GM18519 (cell line): ENCODE measurements around the gene PIAS1.
"Not testable (repeated sequence)": the region's sequence is repeated elsewhere in the genome, so short reads cannot be mapped to it uniquely, and the experiment has no call there.

ENCODE experiments used
- ATAC-seq: cut with Tn5 transposase; IDR thresholded peaks from one replicate; pipeline ENCODE4 v1.9.1; 2021; ENCODE audit warnings: mild to moderate bottlenecking, moderate library complexity; ENCODE audit not compliant: unreplicated experiment, low FRiP score

Gene PIAS1

DNA sequence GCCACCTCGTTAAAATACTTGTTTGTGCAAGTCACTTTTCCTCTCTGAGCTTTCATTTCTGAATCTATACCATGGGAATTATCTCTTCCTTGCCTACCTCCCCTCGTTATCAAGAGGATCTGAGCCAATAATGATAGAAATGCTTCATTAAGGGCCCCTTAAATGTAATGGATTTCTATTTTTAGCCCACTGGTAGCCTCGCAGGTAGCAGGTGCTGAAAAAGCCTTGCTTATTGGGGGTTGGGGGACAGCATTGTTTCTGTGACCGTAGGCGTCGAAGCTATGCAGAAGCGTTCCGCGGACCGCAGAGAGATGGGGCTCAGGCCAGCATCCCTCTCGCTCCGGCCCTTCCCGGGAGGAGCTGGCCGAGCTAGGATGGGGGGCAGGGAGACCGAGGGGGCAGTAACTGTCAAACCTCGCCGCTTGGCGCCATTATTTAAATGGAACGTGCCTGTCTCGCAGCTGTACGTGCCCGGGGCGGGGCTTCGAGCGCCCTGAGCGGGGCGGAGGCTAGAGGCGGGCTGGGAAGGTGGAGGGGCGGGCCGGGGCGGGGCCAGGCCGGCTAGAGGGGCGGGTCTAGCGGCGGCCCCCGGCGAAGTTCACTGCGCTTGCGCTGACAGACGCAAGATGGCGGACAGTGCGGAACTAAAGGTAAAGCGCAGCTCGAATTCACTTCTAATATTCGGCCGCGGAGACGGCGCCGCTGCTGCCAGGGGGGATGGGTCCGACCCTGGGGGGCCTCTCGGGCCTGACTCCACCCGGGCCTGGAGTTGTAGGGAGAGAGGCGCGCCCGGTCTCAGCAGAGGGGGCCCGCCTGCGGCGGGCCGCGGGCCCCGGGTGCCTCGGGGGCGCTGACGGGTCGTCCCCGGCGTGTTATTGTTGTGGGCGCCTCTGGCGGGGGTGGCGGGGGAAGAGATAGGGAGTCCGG is at the start of gene PIAS1:
PIAS1 (plus strand) TSS at position 615 of the 927 bp plus-strand sequence; CDS start at position 627, 12 bp downstream.
- peak; percentile 68 for ATAC-seq

DNA sequence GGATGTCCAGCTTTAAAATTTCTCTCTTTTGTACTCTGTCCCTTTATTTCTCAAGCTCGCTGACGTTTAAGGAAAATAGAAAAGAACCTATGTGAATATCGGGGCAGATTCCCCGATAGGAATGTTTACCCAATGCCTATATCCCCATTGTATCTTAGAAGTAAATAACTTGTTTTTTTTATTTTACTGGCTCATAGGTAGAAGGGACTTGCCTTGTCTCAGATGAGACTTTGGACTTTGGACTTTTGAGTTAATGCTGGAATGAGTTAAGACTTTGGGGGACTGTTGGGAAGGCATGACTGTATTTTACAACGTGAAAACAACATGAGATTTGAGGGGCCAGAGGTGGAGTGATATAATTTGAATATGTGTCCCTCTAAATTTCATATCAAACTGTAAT is 46.5 kb upstream of the PIAS1 start:
- not testable (repeated sequence) for ATAC-seq

DNA sequence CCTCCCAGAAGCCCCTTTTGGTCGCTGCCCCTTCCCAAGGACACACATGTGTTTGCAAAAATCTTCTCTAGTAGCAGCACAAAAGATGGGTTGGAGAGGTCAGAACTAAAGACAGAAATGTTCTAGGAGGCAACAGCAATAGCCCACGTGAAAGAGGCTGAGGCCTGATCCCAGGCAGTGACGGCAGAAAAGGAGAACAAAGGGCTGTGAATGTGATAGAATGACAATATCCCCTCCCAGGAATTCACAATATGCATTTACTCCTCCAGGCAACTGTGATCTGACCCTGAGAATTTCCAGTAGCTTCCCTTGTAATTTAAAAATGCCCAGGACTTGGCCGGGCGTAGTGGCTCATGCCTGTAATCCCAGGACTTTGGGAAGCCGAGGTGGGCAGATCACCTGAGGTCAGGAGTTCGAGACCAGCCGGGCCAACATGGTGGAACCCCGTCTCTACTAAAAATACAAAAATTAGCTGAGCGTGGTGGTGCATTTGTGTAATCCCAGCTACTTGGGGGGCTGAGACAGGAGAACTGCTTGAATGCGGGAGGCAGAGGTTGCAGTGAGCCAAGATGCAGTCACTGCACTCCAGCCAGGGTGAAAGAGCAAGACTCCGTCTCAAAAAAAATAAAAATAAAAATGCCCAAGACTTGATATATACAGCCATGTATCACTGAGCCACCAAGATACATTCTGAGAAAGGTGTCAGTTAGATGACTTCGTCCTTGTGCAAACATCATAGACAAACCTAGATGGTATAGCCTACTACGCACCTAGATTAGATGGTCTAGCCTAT is 43.6 kb upstream of the PIAS1 start:
- ATAC-seq = no peak

DNA sequence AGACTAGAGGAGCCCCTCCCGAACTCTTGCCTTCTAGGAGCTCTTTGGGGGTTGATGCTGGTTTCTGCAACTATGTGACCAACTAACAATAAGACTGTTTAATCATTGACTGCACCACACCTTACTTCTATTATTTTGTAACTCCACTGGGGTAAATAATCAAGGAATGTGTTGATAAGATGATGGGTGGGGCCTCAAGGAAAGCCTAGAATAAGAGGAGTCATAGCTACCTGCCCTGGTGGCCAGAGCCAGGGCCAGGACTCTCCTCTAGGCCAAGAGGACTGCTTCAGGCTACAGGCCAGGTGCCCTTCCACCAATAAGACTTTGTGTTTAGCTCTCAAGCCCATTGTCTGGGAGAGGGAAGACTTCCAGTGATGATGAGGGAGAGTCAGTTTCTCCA is 41.2 kb upstream of the PIAS1 start:
- ATAC-seq = no peak

DNA sequence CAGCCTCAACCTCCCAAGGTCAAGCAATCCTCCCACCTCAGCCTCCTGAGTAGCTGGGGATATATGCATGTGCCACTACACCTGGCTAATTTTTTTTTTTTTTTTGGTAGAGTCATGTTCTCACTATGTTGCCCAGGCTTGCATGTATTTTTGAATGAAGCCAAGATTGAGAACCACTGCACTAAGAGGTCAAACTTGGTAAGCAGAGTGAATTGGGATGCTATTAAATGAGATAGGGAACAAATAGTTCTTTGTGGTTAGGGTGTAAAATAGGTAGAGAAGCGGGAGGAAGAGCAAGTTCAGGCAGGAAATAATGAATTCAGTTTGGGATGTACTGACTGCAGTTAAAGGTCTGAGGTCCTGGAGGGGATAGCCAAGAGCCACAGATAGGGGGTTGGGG is 39.9 kb upstream of the PIAS1 start:
- ATAC-seq = no peak

DNA sequence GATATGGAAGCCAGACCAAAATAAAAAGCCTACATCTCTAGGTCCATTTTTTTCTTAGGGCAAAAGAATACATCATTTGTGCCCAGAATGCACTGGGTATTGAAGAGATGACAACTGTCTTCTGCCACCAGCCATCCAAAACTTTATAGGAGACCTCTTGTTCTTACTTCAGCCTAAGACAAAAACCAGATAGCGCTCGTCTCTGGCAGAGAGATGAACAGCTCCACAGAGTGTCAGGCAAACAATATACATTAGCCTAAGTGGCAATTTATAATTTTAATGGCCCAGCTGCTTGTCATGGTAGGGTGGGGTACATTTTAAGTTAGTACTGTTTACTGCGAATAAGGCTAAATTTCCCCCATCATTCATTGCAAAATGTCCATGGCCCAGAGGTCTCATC is 38.9 kb upstream of the PIAS1 start:
- ATAC-seq = no peak

DNA sequence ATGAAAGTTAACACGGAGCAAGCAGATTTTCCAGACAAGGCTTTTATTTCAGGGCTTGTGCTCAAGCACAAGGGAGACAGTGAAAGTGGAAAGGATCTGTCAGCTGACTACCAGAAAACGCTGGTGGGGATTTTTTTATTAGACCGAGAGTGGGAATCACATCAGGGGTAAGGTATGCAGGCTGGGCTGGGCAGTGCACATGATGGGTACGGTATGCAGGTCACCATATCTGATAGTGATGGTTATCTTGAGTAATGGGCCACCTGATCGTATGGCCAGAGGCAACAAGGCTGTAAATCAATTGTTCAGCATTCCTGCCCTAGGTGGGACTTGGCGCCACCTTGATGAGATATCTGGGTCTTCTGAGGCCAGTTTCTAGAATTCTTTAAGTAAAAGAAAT is 36.9 kb upstream of the PIAS1 start:
- no peak for ATAC-seq

DNA sequence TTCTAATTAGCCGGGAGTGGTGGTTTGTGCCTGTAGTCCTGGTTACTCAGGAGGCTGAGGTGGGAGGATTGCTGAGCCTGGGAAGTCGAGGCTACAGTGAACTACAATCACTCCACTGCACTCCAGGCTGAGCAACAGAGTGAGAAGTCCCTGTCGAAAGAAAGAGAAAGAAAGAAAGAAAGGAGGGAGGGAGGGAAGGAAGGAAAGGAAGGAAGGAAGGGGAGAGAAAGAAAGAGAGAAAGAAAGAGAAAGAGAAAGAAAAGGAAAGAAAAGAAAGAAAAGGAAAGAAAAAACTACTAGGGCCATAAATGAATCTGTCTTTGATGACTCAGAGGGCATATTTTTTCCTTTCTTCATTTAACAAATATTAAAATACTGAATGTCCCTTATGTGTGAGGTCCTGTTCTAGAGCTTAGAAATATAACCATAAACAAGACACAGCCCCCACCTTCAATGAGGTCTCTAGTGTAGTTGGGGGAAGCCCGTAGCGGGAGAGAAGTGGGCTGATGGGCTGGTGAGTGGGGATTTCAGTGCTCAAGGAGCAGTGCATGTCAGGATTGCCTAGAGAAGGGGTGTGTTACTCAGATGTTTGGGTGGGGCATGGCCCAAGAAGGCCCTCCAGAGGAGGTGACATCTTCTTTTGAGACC is 35.2 kb upstream of the PIAS1 start:
- no peak for ATAC-seq

DNA sequence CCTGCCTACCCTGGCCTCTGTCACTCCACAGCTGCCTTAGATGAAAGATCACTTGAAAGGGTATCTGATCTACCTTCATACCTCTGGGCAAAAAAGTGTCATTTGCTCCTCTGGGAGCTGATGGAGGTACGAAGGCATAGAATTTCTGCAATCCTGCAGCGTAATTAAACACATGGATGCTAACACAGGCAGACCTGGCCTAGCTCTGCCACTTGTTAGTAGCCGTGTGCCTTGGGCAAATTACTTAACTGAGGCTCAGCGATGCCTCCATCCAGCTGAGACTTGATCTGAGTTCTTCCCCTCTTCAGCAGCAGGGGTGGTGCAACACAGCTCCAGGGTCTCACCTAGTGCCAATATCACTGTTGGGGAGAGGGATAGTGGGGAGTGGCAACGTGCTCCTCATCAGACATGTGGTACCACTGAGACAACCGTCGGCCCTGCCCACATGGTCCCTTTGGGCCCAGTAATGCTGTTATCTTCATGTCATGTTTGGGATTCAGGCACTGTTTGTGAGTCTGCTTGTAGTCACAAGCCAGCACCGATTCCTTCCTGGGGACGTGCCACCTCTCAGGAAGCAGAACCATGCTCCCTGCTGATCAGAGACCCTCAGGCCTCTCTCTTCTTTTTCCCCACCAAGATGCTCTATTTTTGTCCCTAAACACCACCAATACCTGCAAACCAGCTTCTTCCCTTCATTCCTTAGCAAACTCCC is 34.1 kb upstream of the PIAS1 start:
- ATAC-seq = no peak

DNA sequence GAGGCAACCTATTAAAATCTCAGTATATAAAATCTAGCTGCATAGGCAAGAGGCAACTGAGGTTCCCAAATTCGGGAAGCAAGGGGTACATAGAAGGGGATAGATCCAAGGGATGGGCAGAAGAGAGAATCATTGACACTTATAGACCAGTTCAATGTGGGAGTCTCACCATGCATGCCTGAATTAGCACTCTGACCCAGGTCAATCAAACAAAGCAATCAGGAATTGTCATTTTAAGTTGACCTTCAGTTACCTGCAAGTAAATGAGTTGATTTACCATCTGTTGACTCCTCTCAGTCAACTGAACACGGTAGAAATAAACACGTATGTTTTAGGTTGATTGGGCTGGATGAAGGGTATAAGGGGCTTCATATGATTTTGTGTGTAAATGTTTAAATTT is 33.4 kb upstream of the PIAS1 start:
- no peak for ATAC-seq

DNA sequence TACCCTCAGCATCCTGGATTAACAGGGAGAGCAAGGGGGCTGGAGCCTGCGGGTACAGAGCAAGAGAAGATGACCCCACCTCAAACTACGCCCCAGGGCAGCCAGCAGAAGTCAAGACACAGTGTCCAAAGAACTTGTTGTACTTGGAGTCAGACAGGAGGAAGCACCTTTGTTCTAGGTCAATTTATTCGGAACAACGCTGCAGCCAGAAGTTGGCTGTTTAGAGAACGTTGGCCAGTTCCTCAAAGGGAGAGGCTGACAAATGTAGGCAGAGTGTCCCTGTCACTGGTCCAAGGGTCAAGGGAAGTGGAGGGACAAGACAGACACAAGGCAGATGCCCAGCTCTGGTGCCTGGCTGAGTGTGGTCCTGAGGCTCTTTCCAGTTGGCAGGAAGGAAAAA is 32.1 kb upstream of the PIAS1 start:
- ATAC-seq = no peak

DNA sequence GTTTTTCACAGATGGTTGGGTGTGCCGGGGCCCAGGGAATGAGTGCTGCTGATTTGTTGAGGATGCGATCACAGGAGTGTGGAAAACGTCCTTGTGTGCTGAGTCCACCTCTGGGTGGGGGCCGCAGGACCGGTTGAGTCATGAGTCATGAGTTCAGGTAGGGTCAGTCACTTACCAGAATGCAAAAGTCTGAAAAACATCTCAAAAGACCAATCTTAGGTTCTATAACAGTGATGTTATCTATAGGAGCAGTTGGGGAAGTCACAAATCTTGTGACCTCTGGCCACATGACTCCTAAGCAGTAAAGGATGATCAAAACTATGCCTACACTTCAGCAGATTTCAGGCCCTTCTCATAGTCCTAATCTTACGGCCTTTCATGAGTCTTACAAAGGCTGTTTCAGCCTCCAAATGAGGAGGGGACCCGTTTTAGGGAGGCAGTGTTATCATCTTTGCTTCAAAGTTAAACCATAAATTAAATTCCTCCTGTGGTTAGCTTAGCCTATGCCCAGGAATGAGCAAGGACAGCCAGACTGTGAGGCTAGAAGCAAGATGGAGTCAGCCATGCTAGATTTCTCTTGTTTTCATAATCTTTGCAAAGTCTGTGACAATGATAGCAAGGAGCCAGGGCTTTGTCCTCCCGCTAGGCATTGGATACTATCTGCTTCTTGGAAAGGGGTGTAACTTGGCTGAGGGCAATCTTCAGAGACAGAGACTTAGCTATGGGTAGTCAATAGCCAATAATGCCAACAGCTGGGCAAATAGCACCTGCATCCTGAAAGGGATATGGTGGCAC is 30.6 kb upstream of the PIAS1 start:
- ATAC-seq = no peak

DNA sequence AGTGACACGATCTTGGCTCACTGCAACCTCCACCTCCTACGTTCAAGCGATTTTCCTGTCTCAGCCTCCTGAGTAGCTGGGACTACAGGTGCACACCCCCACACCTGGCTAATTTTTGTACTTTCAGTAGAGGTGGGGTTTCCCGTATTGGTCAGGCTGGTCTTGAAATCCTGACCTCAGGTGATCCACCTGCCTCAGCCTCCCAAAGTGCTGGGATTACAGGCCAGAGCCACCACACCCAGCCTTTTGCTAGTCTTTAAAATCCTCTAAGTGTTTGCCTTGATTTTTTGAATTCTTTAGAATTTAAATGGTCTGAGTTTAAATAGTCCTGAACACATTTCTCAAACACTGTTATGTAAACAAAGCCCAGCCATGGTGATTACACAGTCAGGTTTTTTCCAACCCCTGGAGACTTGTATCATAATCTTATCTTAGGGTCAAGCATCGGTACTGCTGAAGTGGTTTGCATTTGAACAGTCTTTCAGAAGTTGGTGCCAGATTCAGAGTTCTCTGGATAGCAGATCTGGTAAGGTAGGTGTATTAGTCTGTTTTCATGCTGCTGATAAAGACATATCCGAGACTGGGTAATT is 28.2 kb upstream of the PIAS1 start:
- ATAC-seq = no peak

DNA sequence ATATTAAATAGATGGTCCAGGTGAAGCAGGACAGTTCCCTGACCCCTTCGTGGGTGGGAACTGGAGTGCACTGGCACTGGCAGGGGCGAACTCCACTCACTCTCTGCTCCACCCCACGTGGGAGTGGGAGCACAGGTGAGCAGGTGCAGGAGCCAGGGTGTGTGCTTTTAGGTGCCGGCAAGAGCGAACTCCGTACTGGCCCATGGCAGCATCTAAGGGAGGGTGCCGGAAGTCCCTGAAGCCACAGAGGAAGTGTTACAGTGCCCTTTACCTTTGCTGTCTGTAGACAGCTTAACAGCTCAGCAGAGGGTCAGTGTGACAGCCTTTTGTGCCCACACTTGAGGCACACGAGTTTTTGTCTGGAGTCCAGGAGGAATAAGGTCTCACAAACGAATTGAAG is 26.7 kb upstream of the PIAS1 start:
- no peak for ATAC-seq

DNA sequence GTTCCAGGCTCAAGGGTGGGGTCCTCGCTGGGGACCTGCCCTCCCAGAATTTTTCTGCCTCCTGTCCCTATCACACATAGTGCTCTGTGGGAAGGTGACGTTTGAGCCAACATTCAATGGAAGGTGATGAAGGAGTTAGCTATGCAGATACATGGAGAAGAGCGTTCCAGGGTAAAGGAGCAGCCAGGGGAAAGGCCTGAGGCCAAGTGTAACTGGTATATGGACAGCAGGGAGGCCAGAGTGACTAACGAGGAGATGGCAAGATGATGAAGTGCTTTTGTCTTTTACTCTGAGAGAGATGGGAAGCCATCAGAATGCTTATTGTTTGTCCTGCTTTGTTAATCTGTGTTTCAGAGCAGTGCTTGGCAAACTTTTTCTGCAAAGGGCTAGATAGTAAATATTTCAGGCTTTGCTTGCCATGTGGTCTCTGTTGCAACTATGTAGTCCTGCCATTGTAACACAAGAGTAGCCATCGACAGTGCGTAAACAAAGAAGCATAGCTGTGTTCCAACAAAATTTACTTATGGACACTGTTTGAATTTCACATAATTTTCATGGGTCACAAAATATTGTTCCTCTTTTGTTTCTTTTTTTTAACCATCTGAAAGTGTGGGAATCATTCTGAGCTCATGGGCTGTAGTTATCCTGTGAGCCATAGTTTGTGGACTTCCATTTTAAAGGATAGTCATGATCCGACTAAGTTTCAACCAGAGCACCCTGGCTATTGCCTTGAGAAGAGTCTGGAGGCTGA is 25.8 kb upstream of the PIAS1 start:
- ATAC-seq = no peak

DNA sequence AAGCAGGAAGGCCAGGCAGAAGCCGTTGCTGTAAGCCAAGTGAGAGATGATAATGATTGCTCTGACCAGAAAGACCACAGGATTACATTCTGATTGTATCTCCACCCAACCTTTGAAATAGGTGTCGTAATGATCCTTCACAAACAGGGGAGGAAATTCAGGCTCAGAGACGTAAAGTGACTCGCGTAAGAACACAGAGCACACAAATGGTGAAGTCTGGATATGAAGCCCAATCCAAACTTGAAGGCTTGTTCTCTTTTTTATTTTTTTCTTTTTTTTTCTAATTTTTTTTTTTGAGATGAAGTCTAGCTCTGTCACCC is 25.3 kb upstream of the PIAS1 start:
- ATAC-seq = no peak

DNA sequence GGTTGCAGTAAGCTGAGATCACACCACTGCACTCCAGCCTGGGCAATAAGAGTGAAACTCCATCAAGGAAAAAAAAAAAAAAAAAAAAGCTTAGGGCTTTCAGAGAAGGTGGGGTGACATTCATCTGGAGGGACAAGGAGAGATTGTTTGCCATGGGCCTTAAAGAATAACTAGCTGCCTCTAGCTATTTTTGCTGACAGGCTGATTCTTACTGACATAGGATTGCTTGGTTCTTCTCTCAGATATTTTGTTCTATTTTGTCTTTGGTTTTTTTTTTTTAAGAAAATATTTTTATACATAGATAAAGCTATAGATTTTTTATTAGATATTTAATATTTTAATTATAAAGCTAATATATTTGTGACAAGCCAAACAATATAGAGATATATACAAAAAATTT is 24.2 kb upstream of the PIAS1 start:
- no peak for ATAC-seq

DNA sequence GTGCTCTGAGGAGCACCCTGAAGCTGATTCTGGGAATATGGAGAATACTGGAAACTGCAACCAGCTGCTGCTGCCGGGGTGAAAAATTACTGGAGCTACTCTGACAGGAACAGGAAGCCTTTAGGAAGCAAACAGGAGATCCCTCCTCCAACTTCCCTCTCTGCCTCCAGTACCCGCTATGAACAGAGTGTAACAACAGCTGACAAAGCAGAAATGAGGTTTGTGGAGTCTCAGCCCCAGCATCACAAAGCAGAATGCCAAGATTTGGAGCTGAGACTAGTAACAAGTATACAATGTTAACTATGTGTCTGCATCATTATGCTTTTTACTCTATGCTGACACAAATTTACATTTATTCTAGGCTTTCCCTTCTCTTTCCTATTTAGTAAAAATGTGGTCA is 22.7 kb upstream of the PIAS1 start:
- no peak for ATAC-seq

DNA sequence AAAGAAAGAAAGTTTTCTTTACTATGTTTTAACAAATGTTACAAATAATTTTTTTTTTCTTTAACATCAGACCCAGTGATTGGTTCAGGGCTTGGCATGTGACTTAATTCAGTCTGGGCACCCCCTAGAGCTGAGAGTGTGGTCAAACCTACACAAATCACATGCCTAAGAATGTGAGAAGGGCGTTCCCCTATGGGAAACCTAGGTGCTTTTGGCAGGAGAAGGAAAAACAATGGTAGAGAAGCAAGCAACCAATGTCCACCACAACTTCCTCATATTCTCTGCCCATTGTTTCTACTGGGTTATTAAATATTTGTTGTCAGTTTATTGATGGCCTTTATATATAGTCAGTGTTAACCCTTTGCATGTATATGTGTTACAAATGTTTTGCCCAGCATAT is 21.4 kb upstream of the PIAS1 start:
- ATAC-seq = no peak
